GM18502 (cell line): Measurements from ENCODE around the gene AJAP1.

Experiments
- ATAC-seq: cut with Tn5 transposase; IDR thresholded peaks from one replicate; pipeline ENCODE4 v1.9.1; 2021; ENCODE audit warnings: mild to moderate bottlenecking; ENCODE audit not compliant: unreplicated experiment, poor library complexity

The AJAP1 gene

DNA sequence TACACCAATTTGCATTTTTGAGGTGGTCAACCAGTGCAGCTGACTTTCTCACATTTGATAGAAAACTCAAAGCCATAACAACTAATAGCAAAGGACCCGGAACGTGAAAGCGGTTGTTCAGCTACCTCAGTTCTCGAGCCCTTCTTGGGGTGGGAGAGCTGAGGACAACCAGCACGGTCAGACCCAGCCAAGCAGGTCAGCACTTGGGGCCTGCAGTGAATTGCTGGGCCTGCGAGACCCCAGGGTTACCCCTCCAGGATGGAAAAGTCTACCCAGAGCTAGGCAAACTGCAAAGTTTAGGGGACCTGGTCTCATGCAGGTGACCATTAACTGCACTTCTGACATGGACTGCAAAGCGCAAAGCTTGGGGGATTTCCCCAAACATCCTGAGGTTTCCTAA is 23.8 kb upstream of the AJAP1 start:
- ATAC-seq: no peak

DNA sequence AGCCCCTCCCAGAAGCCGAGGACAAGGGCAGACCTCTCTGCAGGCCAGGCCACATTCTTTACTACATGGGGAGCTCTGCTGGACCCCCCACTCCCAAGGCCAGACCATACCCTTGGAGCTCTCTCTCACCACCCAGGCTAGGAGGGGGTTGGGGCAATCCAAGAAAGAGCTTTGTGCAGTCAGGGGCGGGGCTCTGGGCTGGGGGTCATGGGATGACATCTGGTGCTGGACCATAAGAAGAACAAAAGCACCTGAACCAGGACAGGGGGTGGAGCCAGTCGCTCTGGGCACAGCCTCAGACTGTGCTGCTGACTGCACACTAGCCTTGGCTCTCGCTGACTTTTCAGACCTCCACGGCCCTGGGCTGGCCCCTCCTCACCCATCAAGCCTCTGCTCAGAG is 23.1 kb upstream of the AJAP1 start:
- no peak for ATAC-seq

DNA sequence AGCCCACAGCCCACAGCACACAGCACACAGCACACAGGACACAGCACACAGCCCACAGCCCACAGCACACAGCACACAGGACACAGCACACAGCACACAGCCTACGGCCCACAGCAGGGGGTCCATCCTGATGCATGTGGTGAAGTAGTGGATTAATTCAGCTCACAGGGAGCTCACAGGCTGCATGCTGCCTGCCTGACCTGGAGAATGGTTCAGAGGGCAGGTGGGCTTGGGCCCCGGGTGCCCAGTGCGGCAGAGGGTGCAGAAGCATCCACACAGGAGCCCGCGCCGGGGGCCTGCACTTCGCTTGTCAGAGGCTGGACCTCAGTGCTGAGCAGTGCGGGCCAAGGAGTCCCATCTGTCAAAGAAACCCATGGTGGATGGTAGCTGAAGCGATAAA is 21.1 kb upstream of the AJAP1 start:
- no peak for ATAC-seq

DNA sequence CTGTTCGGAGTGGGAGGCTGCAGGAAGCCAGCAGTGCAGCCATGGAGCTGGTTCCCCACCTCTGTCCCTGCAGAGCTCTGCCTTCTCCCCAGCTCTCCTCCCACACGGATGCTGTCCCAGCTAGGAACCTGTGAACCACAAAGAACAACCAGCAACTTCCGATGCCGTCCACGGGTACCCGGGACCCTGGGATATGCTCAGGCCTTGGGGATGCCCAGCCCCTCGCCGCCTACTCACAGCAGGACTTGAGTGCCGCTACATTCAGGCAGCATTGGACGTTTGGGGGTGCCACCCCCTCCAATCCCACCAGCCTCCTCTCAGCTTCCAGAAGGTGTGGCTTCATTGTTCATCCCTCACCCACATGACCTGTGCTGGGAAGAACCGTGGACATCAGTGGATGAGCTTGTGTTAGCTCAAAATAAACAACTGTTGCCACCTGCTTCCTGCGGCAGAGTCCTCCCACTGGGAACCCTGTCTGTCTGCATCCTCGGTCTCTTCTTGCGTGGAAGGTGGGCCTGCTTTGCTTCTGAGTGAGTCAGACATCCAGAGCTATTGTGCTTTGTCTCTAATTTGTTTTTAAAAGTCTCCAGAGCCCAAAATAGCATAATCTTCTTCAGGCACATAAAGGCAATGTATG is 20.1 kb upstream of the AJAP1 start:
- no peak for ATAC-seq

DNA sequence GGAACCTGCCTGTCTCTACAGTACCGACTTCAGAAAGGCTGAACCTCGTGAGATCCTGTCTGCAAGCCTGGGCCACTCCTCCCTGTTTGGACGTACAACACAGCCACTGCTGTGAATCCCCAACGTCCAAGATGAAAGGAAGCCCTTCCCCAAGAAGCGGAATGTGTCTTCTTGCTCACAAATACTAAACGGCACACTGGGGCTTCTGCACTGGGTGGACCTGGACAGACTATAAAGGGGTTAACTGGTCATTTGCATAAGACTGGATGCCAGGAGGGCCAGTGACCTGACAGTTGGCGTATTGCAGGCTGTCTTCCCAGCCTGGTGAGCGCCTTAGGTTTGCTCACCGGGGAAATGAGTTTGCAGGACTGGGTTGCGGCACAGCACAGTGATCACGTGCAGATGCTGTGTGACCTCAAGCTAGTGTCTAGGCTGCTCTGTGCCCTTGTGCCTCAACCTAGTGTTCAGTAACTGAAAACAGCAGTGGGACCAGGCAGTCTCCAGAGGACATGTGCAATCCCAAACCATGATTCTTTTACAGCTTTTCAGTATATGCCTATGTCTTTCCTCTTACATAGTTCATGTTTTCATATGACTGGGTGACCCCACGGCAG is 19.5 kb upstream of the AJAP1 start:
- no peak for ATAC-seq

DNA sequence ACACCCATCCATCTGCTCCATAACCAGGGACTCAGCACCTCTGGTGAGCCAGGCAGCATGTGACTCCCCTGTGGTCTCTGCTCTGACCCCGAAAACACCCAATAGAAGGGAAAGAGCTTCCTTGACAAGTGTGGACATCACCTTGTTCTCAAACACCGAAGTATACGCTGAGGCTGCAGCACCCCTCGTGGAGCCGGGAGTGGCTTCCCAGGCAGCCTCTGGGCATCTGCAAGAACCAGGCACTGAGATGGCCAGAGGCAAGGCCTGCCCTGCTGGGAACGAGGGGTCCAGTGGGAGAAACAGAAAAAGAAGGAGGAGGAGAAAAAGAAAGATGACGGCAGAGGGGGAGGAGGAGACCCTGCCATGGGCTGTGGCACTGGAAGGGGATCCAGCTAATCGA is 18.2 kb upstream of the AJAP1 start:
- ATAC-seq: no peak

DNA sequence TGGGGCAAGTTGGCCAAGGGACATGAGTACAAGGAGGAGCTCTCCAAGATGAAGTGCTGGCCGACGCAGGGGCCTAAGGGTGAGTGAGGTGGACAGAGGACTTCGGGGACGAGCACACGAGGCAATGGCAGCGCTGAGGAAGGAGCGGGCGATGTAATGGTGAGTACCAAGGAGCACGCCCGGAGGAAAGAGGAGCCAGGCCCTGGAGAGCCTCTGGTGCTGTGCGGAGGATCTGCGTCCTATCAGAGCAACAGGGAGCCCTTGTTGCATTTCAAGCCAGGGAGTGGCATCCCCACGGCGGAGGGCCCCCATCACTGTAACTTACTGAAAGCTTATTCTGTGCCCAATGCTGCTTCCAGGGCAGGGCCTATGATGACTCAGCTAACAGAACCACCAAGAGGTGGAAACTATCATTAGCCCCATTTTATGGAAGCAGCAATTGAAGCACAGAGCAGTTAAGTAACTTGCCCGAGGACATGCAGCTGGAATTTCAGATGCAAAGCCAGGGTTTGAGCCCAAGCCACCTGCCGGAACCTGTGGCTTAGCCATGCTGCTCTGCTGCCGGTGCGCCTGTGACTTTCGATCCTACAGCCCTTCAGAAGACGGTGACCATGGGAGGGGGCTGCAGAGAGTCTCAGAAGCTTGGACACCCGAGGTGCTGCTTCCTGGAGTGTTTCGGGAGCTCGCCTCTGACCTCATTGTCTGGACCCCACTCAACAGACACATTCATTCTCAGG is 17.6 kb upstream of the AJAP1 start:
- ATAC-seq: no peak

DNA sequence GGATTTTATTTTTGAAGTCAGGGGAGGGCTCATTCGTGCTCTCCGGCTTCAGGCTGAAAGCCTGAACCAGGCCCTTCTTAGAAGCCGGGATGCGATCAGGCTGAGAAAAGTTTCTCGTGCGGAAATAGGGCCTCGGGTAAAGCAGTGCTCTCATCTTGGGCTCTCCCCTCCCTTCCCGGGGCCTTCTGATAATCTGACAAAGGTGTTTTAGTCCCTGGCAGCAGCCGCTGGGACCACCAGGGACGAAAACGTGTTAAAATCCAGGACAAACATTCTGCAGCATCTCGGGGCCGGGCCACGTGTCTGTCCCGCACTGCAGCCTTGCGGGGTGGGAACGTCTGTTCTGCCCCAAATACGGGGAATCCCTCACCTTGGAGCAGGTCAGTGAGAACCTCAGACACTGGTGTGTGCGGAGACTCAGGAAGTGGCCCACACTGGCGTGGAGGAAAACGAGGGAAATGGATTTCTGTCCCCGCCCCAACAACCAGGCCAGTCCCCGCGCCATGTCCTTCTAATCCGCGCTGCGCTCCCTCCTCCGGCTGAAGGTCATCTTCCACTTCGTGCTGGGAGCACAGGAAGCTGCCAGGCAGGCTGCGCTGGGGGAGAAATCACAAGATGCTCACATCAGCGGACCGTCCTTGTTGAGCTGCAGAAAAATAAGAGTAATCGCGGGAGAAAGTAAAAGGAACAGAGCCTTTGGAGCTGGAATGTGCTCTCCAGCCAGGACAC is 16.6 kb upstream of the AJAP1 start:
- no peak for ATAC-seq

DNA sequence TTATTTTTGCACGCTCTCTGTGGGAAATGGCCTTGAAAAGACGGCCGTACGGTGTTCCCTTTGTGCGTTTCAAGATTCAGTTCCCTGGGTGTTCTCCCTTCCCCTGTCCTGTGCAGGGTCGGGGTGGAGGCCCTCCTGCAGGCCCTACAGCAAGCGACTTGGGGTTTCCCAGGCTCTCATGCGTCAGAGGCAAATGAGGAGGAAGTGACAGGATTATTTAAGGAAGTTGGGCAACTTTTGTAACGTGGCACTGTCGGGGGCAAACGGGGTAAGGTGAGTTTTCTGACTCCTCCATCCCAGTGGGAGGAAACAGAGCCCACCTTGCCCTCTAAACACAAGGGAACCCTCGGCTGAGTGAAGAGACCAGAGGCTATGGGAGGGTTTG is 16.1 kb upstream of the AJAP1 start:
- ATAC-seq: no peak

DNA sequence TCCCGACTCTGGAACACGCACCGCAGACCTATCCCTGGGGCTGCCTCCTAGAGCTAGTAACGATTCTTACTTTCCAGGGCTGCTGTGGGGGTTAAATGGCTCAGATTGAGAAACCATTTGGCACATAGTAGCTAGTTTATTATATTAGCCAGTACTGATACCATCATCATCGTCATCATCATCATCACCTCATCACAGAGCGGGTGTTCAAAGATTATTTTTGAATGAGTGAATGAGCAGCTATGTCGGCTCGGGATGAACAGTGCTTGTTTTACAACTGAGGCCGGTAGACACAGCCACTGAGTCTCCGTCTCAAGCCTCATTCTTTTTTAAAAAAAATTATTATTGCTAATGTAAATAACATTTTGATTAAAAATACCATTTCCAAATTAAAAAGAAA is 13.5 kb upstream of the AJAP1 start:
- ATAC-seq: no peak

DNA sequence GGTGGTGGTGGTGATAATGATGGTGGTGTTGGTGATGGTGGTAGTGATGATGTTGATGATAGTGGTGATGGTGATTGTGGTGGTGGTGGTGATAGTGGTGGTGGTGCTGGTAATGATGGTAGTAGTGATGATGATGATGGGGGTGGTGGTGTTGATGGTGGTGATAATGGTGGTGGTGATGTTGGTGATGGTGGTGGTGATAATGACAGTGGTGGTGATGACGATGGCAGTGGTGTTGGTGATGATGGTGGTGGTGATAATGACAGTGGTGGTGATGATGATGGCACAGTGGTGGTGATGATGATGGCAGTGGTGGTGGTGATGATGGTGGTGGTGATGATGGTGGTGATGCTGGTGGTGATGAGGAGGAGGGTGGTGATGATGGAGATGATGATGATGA is 7.0 kb upstream of the AJAP1 start:
- ATAC-seq: no peak

DNA sequence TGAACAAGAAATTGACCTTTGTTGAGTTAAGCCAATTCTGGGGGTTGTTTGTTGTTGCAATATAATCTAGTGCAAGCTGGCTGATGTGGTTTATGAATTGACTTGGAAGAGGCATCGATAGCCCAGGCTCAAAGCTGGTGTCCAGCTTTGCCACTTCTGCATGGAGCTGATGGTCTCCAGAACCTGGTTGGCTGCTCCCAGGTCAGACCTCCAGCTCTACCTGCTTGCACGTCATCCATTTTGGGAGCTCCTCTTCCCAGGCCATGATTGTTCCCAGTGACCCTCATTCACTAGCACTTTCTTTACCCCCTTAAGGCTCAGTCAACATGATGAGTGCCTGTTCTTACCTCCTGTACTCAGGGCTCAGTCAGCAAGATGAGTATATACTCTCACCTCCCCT is 5.8 kb upstream of the AJAP1 start:
- no peak for ATAC-seq

DNA sequence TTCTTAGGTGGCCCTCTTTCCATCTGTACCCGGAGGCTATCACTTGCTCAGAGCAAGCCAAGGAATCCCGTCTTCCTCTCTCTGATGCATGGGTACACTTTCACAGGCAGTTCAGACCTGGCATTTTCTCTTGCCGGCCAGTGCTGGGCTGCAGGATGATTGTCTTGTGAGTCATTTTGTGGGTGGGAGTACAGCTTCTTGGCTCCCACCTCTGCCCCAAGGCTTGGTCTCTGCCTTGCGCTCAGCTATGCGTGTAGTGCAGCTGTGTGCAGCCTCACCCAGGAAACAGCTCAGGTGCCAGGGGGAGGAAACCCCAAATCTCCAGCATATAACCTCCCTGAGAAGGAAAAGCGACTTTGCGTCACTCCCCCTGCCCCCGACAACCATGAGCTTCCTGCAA is 3.9 kb upstream of the AJAP1 start:
- ATAC-seq: no peak

DNA sequence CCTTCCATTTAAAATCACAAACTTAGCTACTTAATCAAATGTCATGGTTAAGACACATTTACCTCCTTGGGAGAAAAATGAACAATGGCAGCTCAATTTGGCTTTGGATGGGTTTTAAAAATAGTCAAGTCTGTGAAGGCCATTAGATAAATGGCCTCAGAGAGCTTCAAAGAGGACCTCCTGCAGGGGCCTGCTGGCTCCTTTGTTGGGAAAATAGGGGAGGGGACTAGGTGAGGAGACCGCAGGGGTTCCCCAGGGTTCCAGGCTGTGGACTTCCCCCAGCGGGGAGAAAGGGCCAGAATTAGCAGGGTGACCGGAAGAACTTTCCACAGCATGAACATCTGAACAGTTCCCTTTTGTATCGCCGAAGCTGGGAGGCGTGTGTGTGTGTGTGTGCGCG is 3.4 kb upstream of the AJAP1 start:
- ATAC-seq: no peak

DNA sequence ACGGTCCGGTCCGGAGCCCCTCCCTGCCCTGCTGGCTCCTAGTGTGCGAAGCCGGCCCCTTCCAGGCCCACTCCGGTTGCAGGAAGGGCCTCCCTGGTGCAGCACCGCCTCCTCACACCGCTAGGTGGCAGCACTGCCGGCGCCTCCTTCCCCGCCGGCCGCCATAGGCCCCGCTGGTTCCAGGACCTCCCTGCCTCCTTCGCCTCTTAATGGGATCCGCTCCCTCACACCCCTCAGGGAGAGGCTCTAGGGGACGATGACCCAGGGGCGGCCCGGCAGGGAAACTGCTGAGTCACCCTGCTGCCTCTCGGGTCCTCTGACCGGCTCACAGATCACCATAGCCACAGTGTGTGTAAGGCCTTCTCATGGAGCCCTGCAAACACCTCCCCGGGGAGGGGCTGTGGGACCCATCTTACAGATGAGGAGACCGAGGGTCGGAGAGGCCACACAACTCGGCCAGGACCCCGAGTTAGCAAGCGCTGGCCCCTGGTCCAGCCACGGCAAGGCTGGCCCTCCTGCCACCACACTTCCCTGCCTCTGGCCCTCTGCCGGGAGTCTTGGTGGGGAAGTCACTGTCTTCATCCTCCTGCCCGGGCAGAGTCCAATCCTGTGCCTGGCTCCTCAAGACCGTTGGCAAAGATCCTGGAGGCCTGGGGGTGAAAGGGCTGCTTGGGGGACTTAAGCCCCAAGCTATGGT is 1.6 kb upstream of the AJAP1 start:
- peak; percentile 67 for ATAC-seq

DNA sequence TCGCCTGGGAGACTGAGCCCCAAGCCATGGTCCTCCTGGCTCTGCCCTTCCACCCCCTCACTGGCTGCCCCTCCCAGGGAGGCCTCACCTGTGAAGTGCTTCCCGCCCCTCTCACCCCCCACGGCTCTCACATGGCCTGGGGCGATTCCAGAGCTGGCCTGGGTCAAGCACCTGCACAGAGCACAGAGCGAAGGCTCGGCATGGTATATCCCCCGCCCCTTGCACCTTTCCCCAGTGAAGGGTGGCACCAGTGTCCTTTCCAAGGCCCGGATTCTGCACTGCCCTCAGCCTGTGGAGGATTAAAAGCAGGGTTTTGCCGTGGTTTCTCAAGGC is 1.1 kb upstream of the AJAP1 start:
- no peak for ATAC-seq

DNA sequence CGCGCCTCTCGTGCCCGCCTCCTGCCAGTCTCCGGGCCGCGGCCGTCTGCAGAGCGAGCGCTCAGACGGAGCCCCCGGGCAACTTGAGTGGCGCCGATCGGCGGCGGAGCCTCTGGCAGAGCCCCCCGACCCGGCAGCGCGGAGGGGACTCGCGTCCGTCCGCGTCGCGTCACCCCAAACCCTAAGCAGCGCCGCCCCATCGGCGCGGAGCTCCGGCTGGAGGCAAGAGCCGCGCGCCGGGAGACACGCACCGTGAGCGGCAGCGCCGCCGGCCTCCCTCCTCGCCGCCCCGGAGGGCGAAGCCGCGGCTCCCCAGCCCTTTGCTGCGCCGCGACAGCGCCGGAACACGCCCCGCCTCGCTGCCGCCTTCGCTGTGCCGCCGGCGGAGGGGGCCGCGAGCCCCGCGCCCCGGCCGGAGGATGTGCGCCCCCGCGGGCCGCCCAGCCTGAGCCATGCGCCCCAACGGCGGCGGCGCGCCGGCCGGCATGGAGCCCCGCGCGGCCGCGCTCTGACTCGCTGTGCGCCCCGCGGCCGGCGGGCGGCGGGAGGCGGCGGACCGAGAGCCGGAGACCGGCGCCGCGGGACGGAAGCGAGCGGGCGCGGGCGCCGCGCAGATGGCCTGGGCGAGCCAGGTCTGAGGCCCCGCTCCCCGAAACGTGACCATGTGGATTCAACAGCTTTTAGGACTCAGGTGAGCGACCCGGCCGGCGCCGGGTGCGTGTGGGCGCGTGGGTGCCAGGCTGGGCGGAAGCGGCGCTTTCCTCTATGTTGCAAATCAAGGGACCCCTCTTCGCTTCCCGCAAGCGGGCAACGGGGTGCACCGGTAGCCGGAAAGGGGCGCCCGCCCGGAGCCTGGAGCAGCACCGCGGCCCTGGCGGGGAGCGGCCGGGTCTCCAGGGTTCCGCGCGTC is 610 bp downstream of the AJAP1 start:
- no peak for ATAC-seq

DNA sequence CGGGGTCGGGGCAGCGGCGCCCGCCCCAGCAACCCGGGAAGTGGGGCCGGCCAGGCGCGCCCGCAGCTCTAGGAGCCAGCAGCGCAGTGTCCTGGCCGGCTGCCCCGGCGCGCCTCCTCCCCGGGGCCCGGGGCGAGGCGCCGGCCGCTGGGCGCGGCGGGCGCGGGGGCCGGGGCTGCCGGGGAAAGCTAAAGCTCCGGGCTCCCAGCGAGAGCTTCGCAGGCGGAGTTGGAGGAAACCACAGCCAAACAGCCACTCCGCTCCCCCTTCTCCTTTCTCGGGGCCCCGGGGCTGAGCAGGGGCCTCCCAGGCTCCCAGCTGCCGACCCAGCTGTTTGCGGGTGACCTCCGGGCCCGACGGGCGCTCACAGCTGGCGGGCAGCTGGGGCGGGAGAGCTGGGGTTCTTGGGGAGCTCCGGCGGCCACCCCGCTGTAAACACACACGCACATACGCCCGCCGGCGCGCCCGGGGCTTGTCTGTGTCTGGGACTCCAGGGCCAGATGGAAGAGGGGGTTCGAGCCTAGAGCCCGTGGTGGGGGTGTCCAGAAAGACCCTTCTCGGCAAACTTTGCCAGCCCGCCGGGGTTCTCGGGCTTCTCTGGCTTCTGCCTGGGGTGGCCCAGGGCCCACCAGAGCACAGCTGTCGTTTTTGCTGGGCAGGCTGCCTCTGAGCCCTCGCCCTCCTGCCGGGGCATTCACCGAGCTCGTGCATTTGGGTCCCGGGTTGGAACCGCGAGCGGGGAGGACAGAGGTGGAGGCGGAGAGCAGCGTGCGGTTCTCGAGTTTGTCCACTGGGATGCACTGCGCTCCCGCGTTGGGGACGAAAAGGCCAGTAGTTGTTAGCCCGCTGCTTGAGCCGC is 1.5 kb downstream of the AJAP1 start:
- no peak for ATAC-seq
